Left ventricle myocardium inferior (tissue), 1 donor: ENCODE data around the gene PRR5L. TPM values are rescaled to one million over a fixed set of nuclear protein-coding genes. Genes with fewer than 3 reads are reported as not detected.

Experiments used
- DNase-seq: peaks from one replicate; pipeline ENCODE4 v3.0.0-alpha.2; 2020
- H3K27ac ChIP-seq: fragments of 200-600 bp; replicated peaks from 2 replicates; pipeline ENCODE4 v1.8.0; 2021
- H3K27me3 ChIP-seq: fragments of 200-600 bp; 2 replicates; pipeline ENCODE4 v1.8.0; 2021; ENCODE audit warnings: low read depth
- H3K36me3 ChIP-seq: fragments of 200-600 bp; 2 replicates; pipeline ENCODE4 v1.8.0; 2021
- H3K4me1 ChIP-seq: fragments of 200-600 bp; 2 replicates; pipeline ENCODE4 v1.8.0; 2021
- H3K4me3 ChIP-seq: fragments of 200-600 bp; 2 replicates; pipeline ENCODE4 v1.8.0; 2021; ENCODE audit warnings: mild to moderate bottlenecking, moderate library complexity
- H3K9me3 ChIP-seq: fragments of 200-600 bp; replicated peaks from 2 replicates; pipeline ENCODE4 v1.8.0; 2021
- intact Hi-C: fragments of 100-400 bp; cut with micrococcal nuclease; formaldehyde crosslinking; loops from one replicate; pipeline ENCODE4 v1.11.0; 2022
- total RNA-seq: library from RNA; stranded (reverse); fragmentation: NEBNext Ultra II Directional; extraction: Animal tissue kit (Norgen Biotek cat#: 25700); gene quantifications from one replicate; pipeline ENCODE4 v1.2.1, GENCODE V29; 2021
- TF ChIP-seq, protein P1 (sequence below): fragments of 200-600 bp; IDR thresholded peaks from 2 replicates; pipeline ENCODE4 v1.8.0; 2021; ENCODE audit warnings: antibody characterized with exemption, mild to moderate bottlenecking, borderline replicate concordance
- donor health status: DM: no; HTN: yes; CAD: no; lungs with severe emphysema.

The PRR5L gene
- total RNA-seq, 1 donor from 2014 or later: 1.3 TPM

DNA sequence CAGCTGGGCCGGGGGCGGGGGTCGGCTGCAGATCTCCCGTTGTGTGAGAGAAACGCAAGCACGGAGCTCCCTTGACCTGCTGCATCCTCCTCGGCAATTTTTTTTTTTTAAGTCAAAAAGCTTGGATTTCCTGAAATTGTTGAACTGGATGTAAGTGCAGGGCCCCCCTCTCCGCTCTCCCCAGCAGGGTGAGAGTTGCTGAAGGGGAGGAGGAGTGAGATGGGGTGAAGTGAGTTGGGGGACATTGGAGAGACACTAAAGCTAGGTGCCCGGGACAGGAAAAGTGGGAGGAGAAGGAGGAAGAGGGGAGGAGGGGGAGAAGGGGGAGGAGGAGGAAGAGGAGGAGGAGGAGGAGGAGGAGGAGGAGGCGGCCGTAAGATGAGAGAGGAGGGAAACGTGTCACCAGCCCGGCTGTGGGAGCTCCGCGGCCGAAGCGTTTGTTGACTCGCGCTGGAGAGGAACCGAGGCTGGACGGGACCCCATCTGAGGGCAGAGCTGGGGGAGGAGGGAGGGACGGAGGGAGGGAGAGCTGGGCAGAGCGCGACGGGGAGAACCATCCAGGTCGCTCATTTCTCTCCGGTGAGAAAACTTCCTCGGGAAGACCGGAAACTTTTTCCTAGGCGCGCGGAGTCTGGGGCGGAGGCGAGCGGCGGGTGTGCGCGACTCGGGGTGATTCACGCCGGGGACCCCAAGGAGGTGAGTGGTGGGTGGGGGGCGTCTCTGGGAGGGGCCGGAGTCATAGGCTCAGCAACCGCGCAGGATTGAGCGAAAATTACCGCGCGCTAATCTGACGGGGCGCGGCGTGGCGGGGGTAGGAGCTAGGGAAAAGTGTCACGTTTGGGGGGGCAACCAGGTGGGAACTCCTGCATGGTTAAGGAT is 80.2 kb downstream of the PRR5L start:
- Histone ChIP-seq H3K27ac (peak overlapping the region; percentile 30), H3K27me3 (peaks cover 82% of the 10 kb centered on the region), H3K4me1 (peaks cover 26% of the 10 kb centered on the region), H3K9me3 (no peaks in the 10 kb centered on the region), H3K4me3 (peak overlapping the region; percentile 70), H3K36me3 (no peaks in the 10 kb centered on the region)
- intact Hi-C loops: no loop called here
- DNase-seq: peak; percentile 26
- TF ChIP-seq, protein P1, sequence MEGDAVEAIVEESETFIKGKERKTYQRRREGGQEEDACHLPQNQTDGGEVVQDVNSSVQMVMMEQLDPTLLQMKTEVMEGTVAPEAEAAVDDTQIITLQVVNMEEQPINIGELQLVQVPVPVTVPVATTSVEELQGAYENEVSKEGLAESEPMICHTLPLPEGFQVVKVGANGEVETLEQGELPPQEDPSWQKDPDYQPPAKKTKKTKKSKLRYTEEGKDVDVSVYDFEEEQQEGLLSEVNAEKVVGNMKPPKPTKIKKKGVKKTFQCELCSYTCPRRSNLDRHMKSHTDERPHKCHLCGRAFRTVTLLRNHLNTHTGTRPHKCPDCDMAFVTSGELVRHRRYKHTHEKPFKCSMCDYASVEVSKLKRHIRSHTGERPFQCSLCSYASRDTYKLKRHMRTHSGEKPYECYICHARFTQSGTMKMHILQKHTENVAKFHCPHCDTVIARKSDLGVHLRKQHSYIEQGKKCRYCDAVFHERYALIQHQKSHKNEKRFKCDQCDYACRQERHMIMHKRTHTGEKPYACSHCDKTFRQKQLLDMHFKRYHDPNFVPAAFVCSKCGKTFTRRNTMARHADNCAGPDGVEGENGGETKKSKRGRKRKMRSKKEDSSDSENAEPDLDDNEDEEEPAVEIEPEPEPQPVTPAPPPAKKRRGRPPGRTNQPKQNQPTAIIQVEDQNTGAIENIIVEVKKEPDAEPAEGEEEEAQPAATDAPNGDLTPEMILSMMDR: no peak

DNA sequence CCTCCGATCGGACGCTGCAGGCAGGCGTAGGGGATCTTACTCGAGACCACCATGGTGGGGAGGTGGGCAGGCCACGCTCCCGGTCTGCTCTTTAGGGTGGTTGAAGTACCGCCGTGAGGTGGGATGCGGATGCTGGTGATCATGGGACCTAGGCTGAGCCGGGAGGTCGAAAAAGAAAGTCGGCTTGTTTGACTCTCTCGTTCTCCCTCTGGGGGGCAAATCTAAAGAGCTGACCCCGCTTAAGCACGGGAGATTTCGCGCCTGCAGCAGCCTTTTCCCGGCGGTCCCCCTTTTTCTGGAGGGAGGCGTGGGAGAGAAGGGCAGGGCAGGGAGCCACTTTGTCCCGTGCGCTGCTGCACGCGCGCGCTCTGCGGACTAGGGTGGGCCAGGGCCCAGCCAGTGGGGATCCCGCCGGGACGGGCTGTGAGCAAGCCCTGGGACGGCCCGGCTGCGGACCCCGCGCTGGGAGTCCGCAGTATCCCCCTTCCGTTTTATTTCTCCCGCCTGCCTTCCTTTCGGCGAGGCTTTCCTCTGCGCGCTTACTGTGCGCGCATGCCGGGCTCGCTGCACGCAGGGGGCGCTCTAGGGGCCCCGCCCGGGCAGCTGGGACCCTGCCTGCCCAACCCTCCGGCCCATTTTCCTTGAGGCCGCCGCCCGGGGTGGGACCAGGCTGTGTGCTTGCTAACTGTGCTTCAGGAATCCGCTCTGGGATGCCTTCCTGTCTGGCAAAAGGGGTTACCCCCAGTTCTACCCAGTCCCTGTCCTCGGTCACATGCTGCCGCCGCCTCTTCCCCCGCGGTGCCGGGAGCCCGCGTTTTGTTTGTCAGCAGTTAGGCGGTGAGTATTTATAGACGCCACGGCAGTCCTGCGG is 81.0 kb downstream of the PRR5L start:
- TF ChIP-seq, protein P1: peak; percentile 67
- Histone ChIP-seq H3K36me3 (no peaks in the 10 kb centered on the region), H3K27me3 (peaks cover 79% of the 10 kb centered on the region), H3K9me3 (no peaks in the 10 kb centered on the region), H3K27ac (peak overlapping the region; percentile 42), H3K4me1 (peaks cover 26% of the 10 kb centered on the region), H3K4me3 (peak overlapping the region; percentile 70)
- peak; percentile 52 for DNase-seq
- intact Hi-C loops: no loop called here

DNA sequence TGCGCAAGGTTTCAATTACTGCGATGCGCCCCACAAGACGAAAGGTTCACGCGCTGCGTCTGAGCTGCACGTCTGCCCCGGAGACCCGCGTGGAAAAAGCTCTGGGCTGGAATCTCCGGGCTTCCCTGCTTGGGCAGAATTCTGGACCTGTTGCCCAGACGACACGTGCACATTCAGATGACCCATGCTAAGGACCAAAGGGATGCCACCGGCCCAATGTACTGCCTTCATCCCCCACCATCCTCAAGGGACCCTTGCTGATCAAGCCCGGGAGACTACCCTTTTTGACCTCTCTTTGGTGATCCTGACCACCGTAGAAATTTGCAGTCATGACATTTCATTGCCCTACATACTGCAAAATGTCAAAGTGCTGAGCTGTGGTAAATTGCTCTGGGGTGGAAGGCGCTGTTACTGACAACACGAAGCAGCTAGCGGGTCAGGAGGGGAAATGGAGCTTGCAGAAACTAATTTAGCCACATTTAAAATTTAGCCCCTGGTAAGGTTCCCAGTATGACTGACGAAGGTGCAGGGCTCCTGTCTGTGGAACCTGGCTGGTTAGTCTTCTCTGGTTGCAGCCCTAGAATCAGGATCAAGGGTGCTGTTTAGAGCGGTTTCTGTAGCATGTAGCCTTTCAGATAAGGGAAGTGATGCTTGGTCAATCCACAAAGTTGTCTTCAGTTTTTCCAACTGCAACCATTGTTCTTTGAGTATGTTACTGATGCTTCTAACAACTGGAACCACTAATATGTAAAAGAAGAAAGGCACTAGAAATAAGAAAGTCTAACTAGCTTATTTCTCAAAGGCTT is 81.9 kb downstream of the PRR5L start:
- H3K4me1 ChIP-seq: peaks cover 26% of the 10 kb centered on the region
- no peaks in the 10 kb centered on the region for H3K36me3 ChIP-seq
- TF ChIP-seq, protein P1: no peak
- H3K9me3 ChIP-seq: no peaks in the 10 kb centered on the region
- H3K27ac ChIP-seq: peak overlapping the region; percentile 42
- intact Hi-C loops: no loop called here
- DNase-seq: no peak
- H3K4me3 ChIP-seq: peak overlapping the region; percentile 70
- H3K27me3 ChIP-seq: peaks cover 74% of the 10 kb centered on the region

DNA sequence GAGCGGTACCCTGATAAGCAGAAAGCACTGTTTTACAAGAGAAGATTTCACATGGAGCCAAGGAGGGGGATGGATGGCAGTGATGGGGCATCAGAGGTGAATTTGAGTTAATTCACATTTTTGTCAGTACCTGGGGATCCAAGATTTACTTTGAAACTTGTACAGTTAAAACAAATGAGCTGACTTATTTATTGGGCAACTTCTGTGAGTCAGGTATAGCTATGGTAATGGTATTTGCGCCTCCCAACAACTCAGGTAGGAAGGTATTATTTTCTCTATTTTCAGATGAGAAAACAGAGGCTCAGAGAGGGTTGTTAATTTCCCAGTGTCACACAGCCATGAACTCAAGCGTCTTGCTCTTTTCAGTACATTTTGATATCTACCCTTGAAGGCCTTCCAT is 83.6 kb downstream of the PRR5L start:
- H3K9me3 ChIP-seq: no peaks in the 10 kb centered on the region
- H3K27me3 ChIP-seq: peaks cover 57% of the 10 kb centered on the region
- H3K27ac ChIP-seq: no peak overlapping the region
- TF ChIP-seq, protein P1: no peak
- peaks cover 26% of the 10 kb centered on the region for H3K4me1 ChIP-seq
- intact Hi-C loops: no loop called here
- no peaks in the 10 kb centered on the region for H3K36me3 ChIP-seq
- DNase-seq: no peak
- no peak overlapping the region for H3K4me3 ChIP-seq
